GM13976 (cell line): ENCODE results near the gene HPRT1.
"Not testable (repeated sequence)": the region's sequence is repeated elsewhere in the genome, so short reads cannot be mapped to it uniquely, and the experiment has no call there.

Experiments used
- DNase-seq: peaks from one replicate; pipeline ENCODE4 v3.0.0; 2012; ENCODE audit warnings: low spot score
- CTCF ChIP-seq: IDR thresholded peaks from 2 replicates; pipeline ENCODE4 v1.5.1; 2012; ENCODE audit warnings: borderline replicate concordance, mild to moderate bottlenecking; ENCODE audit not compliant: insufficient read depth; ENCODE audit errors: extremely low read depth, missing control alignments, control extremely low read depth
- in situ Hi-C: fragments of 300-500 bp; cut with MboI; formaldehyde crosslinking; loops from one replicate; pipeline ENCODE4 v1.12.0; 2022; ENCODE audit warnings: low sequenced_read_pairs, mixed read lengths, inconsistent platforms; ENCODE audit not compliant: unreplicated experiment

Gene HPRT1

GRCh38 chrX:134454506-134454905, 5.5 kb upstream of the HPRT1 start:
- TF ChIP-seq CTCF = no peak
- no peak for DNase-seq
- in situ Hi-C loops = no loop called here

- TF ChIP-seq CTCF = no peak
- no peak for DNase-seq
- in situ Hi-C loops = no loop called here
These were observed 2.3 kb upstream of the HPRT1 start for GRCh38 chrX:134457708-134458107.

GRCh38 chrX:134459683-134460004, 321 bp upstream of the HPRT1 start:
- TF ChIP-seq CTCF = no peak
- no peak for DNase-seq
- in situ Hi-C loops = no loop called here

GRCh38 chrX:134460862-134461220, 876 bp downstream of the HPRT1 start:
- in situ Hi-C loops = no loop called here
- DNase-seq = no peak
- TF ChIP-seq CTCF = no peak

- no peak for TF ChIP-seq CTCF
- no peak for DNase-seq
- in situ Hi-C loops = no loop called here
These were observed 1.5 kb downstream of the HPRT1 start for GRCh38 chrX:134461437-134461836.

GRCh38 chrX:134462927-134463326, 3.0 kb downstream of the HPRT1 start:
- DNase-seq = no peak
- in situ Hi-C loops = no loop called here
- no peak for TF ChIP-seq CTCF

- DNase-seq, in situ Hi-C loops: not testable (repeated sequence)
These were observed 4.5 kb downstream of the HPRT1 start for GRCh38 chrX:134464453-134464852.

GRCh38 chrX:134469486-134469885, 9.5 kb downstream of the HPRT1 start:
- DNase-seq = no peak
- no peak for TF ChIP-seq CTCF
- in situ Hi-C loops = no loop called here
